GM12892 (cell line): Measurements from ENCODE around the gene UCHL1.

Experiments used
- POLR2A ChIP-seq: IDR thresholded peaks from 2 replicates; pipeline ENCODE4 v1.6.1; 2011; ENCODE audit warnings: low read depth, low read length, control low read depth
- TAF1 ChIP-seq: IDR thresholded peaks from 2 replicates; pipeline ENCODE4 v1.6.1; 2011; ENCODE audit warnings: low read depth, mild to moderate bottlenecking, control low read depth, low read length, borderline replicate concordance

GRCh38 chr4:41258783-41259182 is 2.1 kb downstream of the UCHL1 start:
- TF ChIP-seq POLR2A (no peak), TAF1 (no peak)
